ENCODE measurements around the gene MYO15B. TPM values are rescaled to one million over a fixed set of nuclear protein-coding genes. Genes with fewer than 3 reads are reported as not detected.

The MYO15B gene
- total and polyA plus RNA-seq, 2 of the 4 experiments (the other 2 are of a cell fraction) = 0.18 to 0.65 TPM

- WGBS, 2 experiments (ENCODE audit: extremely low coverage in 2 of 2, insufficient read length in 1 of 2) = 60% methylated on average over 7 of the region's 14 CpGs; no CpG with 5 or more reads in 1 of the 2 experiments
- Histone ChIP-seq H3K18ac (ENCODE audit: low read depth, low read length) (peak overlapping the region; percentile 61; the same call in 1 of the 2 replicates), H3K27me3 (ENCODE audit: control insufficient read depth, insufficient read depth, low read length) (peaks cover 10% of the 10 kb centered on the region), H2BK15ac (ENCODE audit: low read depth, low read length) (no peak overlapping the region; the same call in 2 of the 3 replicates), H3K4me3 (ENCODE audit: insufficient read depth, low read depth, low read length) (no peak overlapping the region), H3K56ac (ENCODE audit: extremely low read depth, insufficient read depth, low read length) (no peak overlapping the region), H4K91ac (ENCODE audit: insufficient read depth, low read depth, low read length) (peak overlapping the region; percentile 48; the same call in 1 of the 2 replicates), H2AFZ (replicated peaks; ENCODE audit: low read length, poor library complexity) (peak overlapping the region; percentile 87), H3K4me1 (ENCODE audit: control insufficient read depth, insufficient read depth, low read length) (peaks cover 11% of the 10 kb centered on the region), H3K4ac (ENCODE audit: low read depth, low read length) (peak overlapping the region; percentile 61), H2AK5ac (ENCODE audit: low read depth, low read length) (no peak overlapping the region; the same call in 1 of the 2 replicates), H2BK120ac (ENCODE audit: low read depth, low read length) (peak overlapping the region; percentile 43), H2AK9ac (replicated peaks; ENCODE audit: low read depth, low read length, poor library complexity) (peak overlapping the region; percentile 69), H3K36me3 (ENCODE audit: control insufficient read depth, insufficient read depth, low read length) (no peaks in the 10 kb centered on the region), H4K8ac (ENCODE audit: low read depth in 2 of 2, low read length in 2 of 2) (peak overlapping the region; percentile 48 to 84; a peak in 3 of 4 replicates), H3K9me1 (ENCODE audit: insufficient read depth, low read length) (peaks cover 11% of the 10 kb centered on the region; the same call in 1 of the 2 replicates), H3K23ac (ENCODE audit: low read depth, low read length) (0 out of 2 replicates have a peak overlapping the region, but pooled peaks have one; percentile 13), H3K14ac (replicated peaks; ENCODE audit: low read depth, low read length) (peak overlapping the region; percentile 17; the same call in 1 of the 2 replicates), H4K20me1 (ENCODE audit: insufficient read depth, low read length) (no peaks in the 10 kb centered on the region), H3K79me1 (ENCODE audit: low read depth in 1 of 2, low read length in 2 of 2) (no peaks in the 10 kb centered on the region), H3K4me2 (ENCODE audit: low read depth, low read length) (peak overlapping the region; percentile 52), H3K9me3 (ENCODE audit: control insufficient read depth, insufficient read depth, low read length) (no peaks in the 10 kb centered on the region), H3K9ac (ENCODE audit: low read depth, low read length) (peak overlapping the region; percentile 54), H4K5ac (ENCODE audit: low read depth, low read length) (peak overlapping the region; percentile 74; the same call in 1 of the 2 replicates), H2BK5ac (ENCODE audit: low read depth, low read length, poor library complexity, severe bottlenecking) (peak overlapping the region; percentile 1), H3K27ac (ENCODE audit: insufficient read depth, low read length) (peak overlapping the region; percentile 69; the same call in 1 of the 2 replicates), H2BK20ac (ENCODE audit: low read depth, low read length) (peak overlapping the region; percentile 21; the same call in 1 of the 2 replicates)
- CTCF ChIA-PET = interaction anchor here (0.6 to 1.2 kb wide), 2 partner anchors 18 to 36 kb away, joined by 3 read pairs; partner anchors contain the start of gene TSEN54
- in situ Hi-C loops (cut with MboI; ENCODE audit: low sequenced_read_pairs) (no loop called here), dilution Hi-C loops (cut with HindIII; ENCODE audit: low sequenced_read_pairs, unreplicated experiment) (no loop called here), intact Hi-C loops (cut with micrococcal nuclease) (no loop called here)
- TF ChIP-seq MXI1 (IDR thresholded peaks at IDR 0.05; ENCODE audit: borderline replicate concordance, low read depth, low read length) (no peak), NFE2L2 (IDR thresholded peaks at IDR 0.05; ENCODE audit: low read depth, low read length) (no peak), CTCF (conservative IDR thresholded peaks at IDR 0.05; ENCODE audit: low read depth, low read length) (no peak), RCOR1 (IDR thresholded peaks at IDR 0.05; ENCODE audit: insufficient replicate concordance, low read length) (no peak), POLR2A (IDR thresholded peaks at IDR 0.05; ENCODE audit: low read depth, low read length) (no peak), MAZ (IDR thresholded peaks at IDR 0.05; ENCODE audit: borderline replicate concordance, low read depth, low read length) (no peak)
- TF ChIP-seq, protein P1, sequence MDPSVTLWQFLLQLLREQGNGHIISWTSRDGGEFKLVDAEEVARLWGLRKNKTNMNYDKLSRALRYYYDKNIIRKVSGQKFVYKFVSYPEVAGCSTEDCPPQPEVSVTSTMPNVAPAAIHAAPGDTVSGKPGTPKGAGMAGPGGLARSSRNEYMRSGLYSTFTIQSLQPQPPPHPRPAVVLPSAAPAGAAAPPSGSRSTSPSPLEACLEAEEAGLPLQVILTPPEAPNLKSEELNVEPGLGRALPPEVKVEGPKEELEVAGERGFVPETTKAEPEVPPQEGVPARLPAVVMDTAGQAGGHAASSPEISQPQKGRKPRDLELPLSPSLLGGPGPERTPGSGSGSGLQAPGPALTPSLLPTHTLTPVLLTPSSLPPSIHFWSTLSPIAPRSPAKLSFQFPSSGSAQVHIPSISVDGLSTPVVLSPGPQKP (IDR thresholded peaks at IDR 0.05; ENCODE audit: borderline replicate concordance, low read depth, low read length) = no peak
- DNase-seq (peak; percentile 20), ATAC-seq (ENCODE audit: low read depth) (peak; percentile 81)
- BruUV-seq (replicated peaks) = no TSS peak
- POLR2A ChIA-PET (ENCODE audit: unreplicated experiment) = no interaction called here
Observed at GRCh38 chr17:75552425-75553294, 34.9 kb upstream of the MYO15B start.

All from IMR-90 (cell line).